Measurements from ENCODE around the gene DIAPH2.

Gene DIAPH2

DNA sequence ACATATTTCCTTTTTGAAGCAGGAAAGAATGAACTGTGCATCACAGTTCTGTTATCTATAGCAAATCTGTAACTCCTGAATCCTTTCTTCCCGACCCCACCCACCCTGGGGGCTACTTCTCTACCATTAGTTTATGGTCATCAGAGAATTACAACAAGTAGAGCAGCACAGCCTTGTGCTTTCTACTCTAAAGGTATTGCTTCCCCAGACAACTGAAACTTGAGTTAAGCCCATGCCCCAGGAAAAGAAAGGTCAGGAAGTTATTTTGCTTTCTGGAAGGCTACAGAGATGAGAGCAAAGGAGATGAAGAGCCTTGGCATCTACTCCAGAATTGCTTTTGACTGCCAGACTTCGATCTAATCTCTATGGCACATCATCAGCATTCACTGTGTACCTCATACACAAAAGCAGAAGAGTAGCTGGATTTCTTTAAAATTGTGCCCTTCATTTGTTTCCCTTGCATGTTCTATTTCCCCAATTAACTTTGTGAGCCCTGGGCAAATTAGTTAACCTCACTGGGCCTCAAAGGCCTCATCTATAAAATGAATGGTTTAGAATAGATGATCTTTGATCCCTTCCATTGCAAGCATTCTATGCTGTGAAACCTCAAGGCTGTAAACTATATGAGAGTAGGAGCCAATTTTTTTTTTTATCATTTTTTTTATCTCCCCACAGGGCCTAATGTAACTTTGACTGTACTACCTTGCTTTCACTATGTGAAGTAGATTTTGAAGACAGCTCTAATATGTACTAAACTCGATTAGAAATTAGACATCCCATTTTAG lies 794.7 kb downstream of the DIAPH2 start:
- TF ChIP-seq, protein P1, sequence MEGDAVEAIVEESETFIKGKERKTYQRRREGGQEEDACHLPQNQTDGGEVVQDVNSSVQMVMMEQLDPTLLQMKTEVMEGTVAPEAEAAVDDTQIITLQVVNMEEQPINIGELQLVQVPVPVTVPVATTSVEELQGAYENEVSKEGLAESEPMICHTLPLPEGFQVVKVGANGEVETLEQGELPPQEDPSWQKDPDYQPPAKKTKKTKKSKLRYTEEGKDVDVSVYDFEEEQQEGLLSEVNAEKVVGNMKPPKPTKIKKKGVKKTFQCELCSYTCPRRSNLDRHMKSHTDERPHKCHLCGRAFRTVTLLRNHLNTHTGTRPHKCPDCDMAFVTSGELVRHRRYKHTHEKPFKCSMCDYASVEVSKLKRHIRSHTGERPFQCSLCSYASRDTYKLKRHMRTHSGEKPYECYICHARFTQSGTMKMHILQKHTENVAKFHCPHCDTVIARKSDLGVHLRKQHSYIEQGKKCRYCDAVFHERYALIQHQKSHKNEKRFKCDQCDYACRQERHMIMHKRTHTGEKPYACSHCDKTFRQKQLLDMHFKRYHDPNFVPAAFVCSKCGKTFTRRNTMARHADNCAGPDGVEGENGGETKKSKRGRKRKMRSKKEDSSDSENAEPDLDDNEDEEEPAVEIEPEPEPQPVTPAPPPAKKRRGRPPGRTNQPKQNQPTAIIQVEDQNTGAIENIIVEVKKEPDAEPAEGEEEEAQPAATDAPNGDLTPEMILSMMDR (IDR thresholded peaks at IDR 0.05; ENCODE audit: control insufficient read depth, insufficient read depth, low read depth, low read length, missing control alignments), result no peak
- H3K4me3 ChIP-seq (ENCODE audit: control insufficient read depth, low read depth, low read length), result no peak overlapping the region
- DNase-seq (ENCODE audit: low read depth), result no peak

DNA sequence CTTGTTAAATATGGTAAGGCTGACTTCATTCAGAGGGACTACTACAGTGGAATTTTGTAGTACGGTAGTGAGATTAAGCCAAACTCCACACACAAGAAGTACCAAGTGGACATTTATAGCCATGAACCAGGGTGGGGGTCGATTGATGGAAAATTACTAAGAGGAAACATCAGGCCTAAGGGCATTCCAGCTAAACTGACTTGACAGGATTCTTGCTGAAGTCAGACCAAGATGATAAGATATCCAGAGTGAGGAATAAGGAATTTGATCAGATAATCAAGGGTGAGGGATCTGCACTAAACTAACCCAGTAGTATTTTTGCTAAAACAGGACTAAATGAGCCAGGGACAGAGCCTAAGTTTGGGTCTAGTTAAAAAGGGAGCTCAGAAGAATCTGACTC lies 796.6 kb downstream of the DIAPH2 start:
- H3K4me3 ChIP-seq (ENCODE audit: control insufficient read depth, low read depth, low read length), result no peak overlapping the region
- DNase-seq (ENCODE audit: low read depth), result no peak
- TF ChIP-seq, protein P1 (IDR thresholded peaks at IDR 0.05; ENCODE audit: control insufficient read depth, insufficient read depth, low read depth, low read length, missing control alignments), result no peak

DNA sequence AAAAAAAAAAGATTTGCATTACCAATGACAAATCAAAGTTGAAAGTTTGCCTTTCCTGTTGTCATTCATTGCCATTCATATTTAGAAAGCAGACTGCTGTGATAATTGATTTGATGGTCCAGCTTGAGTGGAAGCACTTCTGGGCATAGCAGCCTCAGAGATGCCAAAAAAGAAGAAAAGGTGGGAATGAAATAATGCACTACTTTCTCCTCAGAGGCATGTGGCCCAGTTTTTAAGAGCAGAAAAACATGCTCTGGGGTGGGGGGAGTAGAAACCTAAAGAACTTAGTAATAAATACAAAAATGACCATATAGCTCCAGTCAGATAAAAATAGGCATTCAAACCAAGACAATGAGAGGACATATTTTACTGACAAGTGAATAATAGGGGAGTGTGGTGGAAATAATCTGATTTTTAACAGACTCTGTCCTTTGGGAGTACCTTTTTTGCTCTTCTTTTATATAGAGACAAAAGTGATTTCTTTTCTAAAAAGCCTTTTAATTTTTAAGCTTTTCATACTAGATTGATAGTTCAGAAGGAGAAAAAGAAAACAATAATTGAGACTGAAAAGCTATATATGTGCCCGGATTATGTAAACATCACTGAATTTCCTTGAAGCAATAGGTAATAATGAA lies 798.1 kb downstream of the DIAPH2 start:
- no peak for DNase-seq (ENCODE audit: low read depth)
- TF ChIP-seq, protein P1 (IDR thresholded peaks at IDR 0.05; ENCODE audit: control insufficient read depth, insufficient read depth, low read depth, low read length, missing control alignments), result no peak
- no peak overlapping the region for H3K4me3 ChIP-seq (ENCODE audit: control insufficient read depth, low read depth, low read length)

DNA sequence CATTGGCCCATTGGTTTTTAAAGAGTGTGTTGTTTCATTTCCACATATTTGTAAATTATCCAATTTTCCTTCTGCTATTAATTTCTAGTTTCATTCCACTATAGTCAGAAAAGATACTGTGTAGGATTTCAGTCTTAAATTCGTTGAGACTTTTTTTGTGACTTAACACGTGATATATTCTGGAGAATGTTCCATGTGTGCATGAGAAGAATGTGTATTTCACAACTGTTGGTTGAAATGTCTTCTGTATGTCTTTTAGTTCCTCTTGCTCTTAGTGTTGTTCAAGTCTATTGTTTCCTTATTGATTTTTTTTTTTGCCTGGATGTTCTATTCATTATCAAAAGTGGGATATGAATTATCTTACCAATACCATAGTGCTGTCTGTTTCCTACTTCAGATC lies 806.0 kb downstream of the DIAPH2 start:
- DNase-seq (ENCODE audit: low read depth), result no peak
- TF ChIP-seq, protein P1 (IDR thresholded peaks at IDR 0.05; ENCODE audit: control insufficient read depth, insufficient read depth, low read depth, low read length, missing control alignments), result no peak
- H3K4me3 ChIP-seq (ENCODE audit: control insufficient read depth, low read depth, low read length), result no peak overlapping the region

DNA sequence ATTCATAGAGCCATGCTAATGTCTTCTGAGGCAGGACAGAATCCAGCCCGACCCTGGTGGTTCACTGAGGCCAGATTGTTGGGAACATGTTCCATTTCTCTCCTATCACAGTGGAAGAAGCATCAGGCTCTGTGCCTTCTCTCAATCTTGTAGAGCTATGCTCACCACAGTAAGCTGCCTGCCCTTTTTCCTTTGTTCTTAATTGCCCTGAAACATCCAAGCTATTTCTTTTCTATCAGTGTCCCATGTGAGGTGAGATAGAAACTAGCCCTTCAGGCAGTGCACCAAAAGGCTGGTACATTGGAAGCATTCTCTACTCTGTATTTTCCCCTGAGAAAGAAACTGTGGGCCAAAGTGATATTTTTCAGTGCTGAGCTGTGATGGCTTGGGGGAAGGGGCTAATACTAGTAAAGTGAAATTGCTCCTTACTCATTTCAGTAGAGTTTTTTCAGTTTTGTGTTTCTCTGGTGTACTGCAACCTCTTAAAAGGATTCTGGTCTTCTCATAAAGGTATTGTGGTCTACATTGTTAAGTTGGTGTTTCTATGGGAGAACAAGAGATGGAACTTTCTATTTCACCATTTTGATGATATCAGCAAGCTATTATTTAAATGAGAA lies 810.2 kb downstream of the DIAPH2 start:
- DNase-seq (ENCODE audit: low read depth), result no peak
- TF ChIP-seq, protein P1 (IDR thresholded peaks at IDR 0.05; ENCODE audit: control insufficient read depth, insufficient read depth, low read depth, low read length, missing control alignments), result no peak
- no peak overlapping the region for H3K4me3 ChIP-seq (ENCODE audit: control insufficient read depth, low read depth, low read length)

DNA sequence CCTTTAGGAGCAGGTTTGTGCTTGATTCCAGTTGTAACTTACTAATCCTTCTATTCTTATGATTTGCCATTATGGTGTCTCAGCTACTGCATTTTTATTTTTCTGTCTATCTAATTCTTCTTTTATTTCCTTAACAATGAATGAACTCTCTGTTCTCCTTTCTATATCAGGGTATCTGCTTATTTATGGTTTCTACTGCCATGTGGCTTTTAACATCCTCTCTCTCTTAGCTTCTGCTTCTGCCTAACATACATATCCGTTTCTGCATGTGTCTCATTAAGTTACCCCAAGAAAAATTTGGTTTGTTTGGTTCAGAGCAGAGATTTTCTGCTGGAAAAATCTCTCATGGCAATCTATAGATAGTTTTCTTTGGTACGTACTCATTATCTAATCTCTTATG lies 813.5 kb downstream of the DIAPH2 start:
- DNase-seq (ENCODE audit: low read depth), result no peak
- TF ChIP-seq, protein P1 (IDR thresholded peaks at IDR 0.05; ENCODE audit: control insufficient read depth, insufficient read depth, low read depth, low read length, missing control alignments), result no peak
- no peak overlapping the region for H3K4me3 ChIP-seq (ENCODE audit: control insufficient read depth, low read depth, low read length)
